H9 (cell line): Measurements from ENCODE around the gene TAS2R50. TPM values are rescaled to one million over a fixed set of nuclear protein-coding genes. Genes with fewer than 3 reads are reported as not detected.

Experiments
- DNase-seq: peaks from one replicate; pipeline ENCODE4 v3.0.0-alpha.2; 2017
- H2AFZ ChIP-seq: one replicate; pipeline ENCODE4 v1.6.1; 2013; ENCODE audit warnings: mild to moderate bottlenecking, low read length, control low read depth, moderate library complexity
- H2AK5ac ChIP-seq: 2 replicates; pipeline ENCODE4 v1.6.1; 2013; ENCODE audit warnings: low read length, control low read depth, mixed read lengths; ENCODE audit not compliant: insufficient read length
- H2BK120ac ChIP-seq: one replicate; pipeline ENCODE4 v1.6.1; 2013; ENCODE audit warnings: low read depth, mild to moderate bottlenecking, low read length, control low read depth, inconsistent platforms; ENCODE audit not compliant: poor library complexity, severe bottlenecking
- H2BK12ac ChIP-seq: 2 replicates; pipeline ENCODE4 v1.6.1; 2013; ENCODE audit warnings: low read length, control low read depth, mixed read lengths, low read depth; ENCODE audit not compliant: insufficient read length
- H2BK15ac ChIP-seq: 2 replicates; pipeline ENCODE4 v1.6.1; 2013; ENCODE audit warnings: low read depth, low read length, control low read depth
- H2BK20ac ChIP-seq: one replicate; pipeline ENCODE4 v1.6.1; 2013; ENCODE audit warnings: low read depth, mild to moderate bottlenecking, low read length, control low read depth, inconsistent platforms; ENCODE audit not compliant: poor library complexity, severe bottlenecking
- H2BK5ac ChIP-seq: 2 replicates; pipeline ENCODE4 v1.6.1; 2013; ENCODE audit warnings: low read length, control low read depth, mixed read lengths; ENCODE audit not compliant: insufficient read length
- H3K14ac ChIP-seq: 2 replicates; pipeline ENCODE4 v1.6.1; 2013; ENCODE audit warnings: low read length, control low read depth; ENCODE audit not compliant: insufficient read depth
- H3K18ac ChIP-seq: 2 replicates; pipeline ENCODE4 v1.6.1; 2013; ENCODE audit warnings: low read depth, mild to moderate bottlenecking, mixed read lengths, low read length, control low read depth; ENCODE audit not compliant: insufficient read length
- H3K23ac ChIP-seq: 2 replicates; pipeline ENCODE4 v1.6.1; 2013; ENCODE audit warnings: low read length, control low read depth, mixed read lengths, low read depth; ENCODE audit not compliant: insufficient read length
- H3K23me2 ChIP-seq: 2 replicates; pipeline ENCODE4 v1.6.1; 2013; ENCODE audit warnings: low read depth, mild to moderate bottlenecking, mixed read lengths, low read length, control low read depth; ENCODE audit not compliant: insufficient read length, poor library complexity, severe bottlenecking
- H3K27ac ChIP-seq: 2 replicates; pipeline ENCODE4 v1.5.1; 2013; ENCODE audit warnings: low read length, control low read depth, mixed read lengths, low read depth; ENCODE audit not compliant: insufficient read length
- H3K27me3 ChIP-seq: 2 replicates; pipeline ENCODE4 v1.6.1; 2013; ENCODE audit warnings: low read length, control low read depth, inconsistent platforms; ENCODE audit not compliant: insufficient read depth
- H3K4ac ChIP-seq: 2 replicates; pipeline ENCODE4 v1.6.1; 2013; ENCODE audit warnings: low read depth, mild to moderate bottlenecking, control low read depth, inconsistent platforms, low read length, moderate library complexity
- H3K4me1 ChIP-seq: 2 replicates; pipeline ENCODE4 v1.6.1; 2013; ENCODE audit warnings: low read length, control low read depth, inconsistent platforms; ENCODE audit not compliant: insufficient read depth
- H3K4me2 ChIP-seq: 2 replicates; pipeline ENCODE4 v1.6.1; 2013; ENCODE audit warnings: low read length, control low read depth, mixed read lengths; ENCODE audit not compliant: insufficient read length, insufficient read depth
- H3K56ac ChIP-seq: 2 replicates; pipeline ENCODE4 v1.6.1; 2013; ENCODE audit warnings: low read depth, mild to moderate bottlenecking, mixed read lengths, low read length, control low read depth; ENCODE audit not compliant: insufficient read length
- H3K79me1 ChIP-seq: 2 replicates; pipeline ENCODE4 v1.6.1; 2013; ENCODE audit warnings: low read depth, mild to moderate bottlenecking, moderate library complexity, low read length, control low read depth, inconsistent platforms; ENCODE audit not compliant: insufficient read depth, poor library complexity, severe bottlenecking
- H3K79me2 ChIP-seq: 2 replicates; pipeline ENCODE4 v1.6.1; 2013; ENCODE audit warnings: low read length, control low read depth, inconsistent platforms; ENCODE audit not compliant: insufficient read depth
- H3K9ac ChIP-seq: 2 replicates; pipeline ENCODE4 v1.6.1; 2013; ENCODE audit warnings: low read length, control low read depth, mixed read lengths; ENCODE audit not compliant: insufficient read length; ENCODE audit errors: extremely low read depth
- H3K9me3 ChIP-seq: one replicate; pipeline ENCODE4 v1.6.1; 2013; ENCODE audit warnings: low read depth, low read length, inconsistent platforms; ENCODE audit not compliant: control insufficient read depth
- H3T11ph ChIP-seq: one replicate; pipeline ENCODE4 v1.6.1; 2013; ENCODE audit warnings: mild to moderate bottlenecking, low read length, control low read depth, inconsistent platforms
- H4K20me1 ChIP-seq: one replicate; pipeline ENCODE4 v1.6.1; 2013; ENCODE audit not compliant: control insufficient read depth, insufficient read length, insufficient read depth
- H4K5ac ChIP-seq: 2 replicates; pipeline ENCODE4 v1.6.1; 2013; ENCODE audit warnings: low read depth, mild to moderate bottlenecking, mixed read lengths, low read length, control low read depth; ENCODE audit not compliant: insufficient read length
- H4K8ac ChIP-seq: replicated peaks from 2 replicates; pipeline ENCODE4 v1.6.1; 2013; ENCODE audit warnings: low read length, control low read depth, mixed read lengths, low read depth; ENCODE audit not compliant: insufficient read length
- H4K91ac ChIP-seq: 2 replicates; pipeline ENCODE4 v1.6.1; 2013; ENCODE audit warnings: low read depth, mild to moderate bottlenecking, moderate library complexity, mixed read lengths, low read length, control low read depth; ENCODE audit not compliant: insufficient read length
- H3K27ac Mint-ChIP-seq, 3 experiments: 2 replicates in 2 of 3; 3 replicates in 1 of 3; pipeline ENCODE4 v1.8.0; 2020 to 2021; ENCODE audit warnings: mixed read lengths in 3 of 3, mild to moderate bottlenecking in 1 of 3, moderate library complexity in 1 of 3
- H3K27me3 Mint-ChIP-seq: 2 replicates; pipeline ENCODE4 v1.8.0; 2021; ENCODE audit warnings: low read depth, mild to moderate bottlenecking, moderate library complexity, mixed read lengths
- H3K36me3 Mint-ChIP-seq, 3 experiments: 2 replicates in 2 of 3; 3 replicates in 1 of 3; pipeline ENCODE4 v1.8.0; 2020 to 2021; ENCODE audit warnings: low read depth in 3 of 3, mixed read lengths in 3 of 3; ENCODE audit not compliant: insufficient read depth in 1 of 3
- H3K4me1 Mint-ChIP-seq, 2 experiments: 2 replicates each; pipeline ENCODE4 v1.8.0; 2020; ENCODE audit warnings: mixed read lengths in 2 of 2
- H3K4me3 Mint-ChIP-seq, 2 experiments: 2 replicates in 1 of 2; 3 replicates in 1 of 2; pipeline ENCODE4 v1.8.0; 2020 to 2021; ENCODE audit warnings: mild to moderate bottlenecking in 2 of 2, mixed read lengths in 2 of 2, moderate library complexity in 1 of 2
- H3K9me3 Mint-ChIP-seq, 2 experiments: 2 replicates in 1 of 2; 3 replicates in 1 of 2; pipeline ENCODE4 v1.8.0; 2020; ENCODE audit warnings: mild to moderate bottlenecking in 2 of 2, mixed read lengths in 2 of 2, moderate library complexity in 1 of 2
- CTCF ChIP-seq: fragments of 200-600 bp; sonication (generic); conservative IDR thresholded peaks from 3 replicates; pipeline ENCODE4 v1.8.0; 2021; ENCODE audit warnings: antibody characterized with exemption, mild to moderate bottlenecking
- WGBS: extraction: QIAGEN DNeasy Blood & Tissue Kit; methylation state at CpG from one replicate; pipeline ENCODE4 v1.1.7; 2013; ENCODE audit warnings: missing lambda C conversion rate, low lambda C conversion rate, mixed read lengths; ENCODE audit not compliant: insufficient read length; ENCODE audit errors: extremely low coverage; 5-methylcytosine and 5-hydroxymethylcytosine counted together
- total RNA-seq: library from RNA; stranded (reverse); gene quantifications from 2 replicates; pipeline ENCODE4 v1.2.1, GENCODE V29; 2021

Gene TAS2R50
- total RNA-seq, 1 experiment from 2014 or later: 0.77 TPM

GRCh38 chr12:11022520-11022919 lies 35.8 kb upstream of the TAS2R50 start, which contains the start of gene TAS2R19:
TAS2R19 (minus strand) TSS chr12:11022620; CDS start chr12:11022571, 49 bp downstream.
- Histone ChIP-seq H3K4me1 (no peaks in the 10 kb centered on the region), H3K9me3 (no peaks in the 10 kb centered on the region), H3K23ac (no peak within 1 kb of the TSS), H2BK120ac (no peak within 1 kb of the TSS), H4K5ac (no peak within 1 kb of the TSS), H2BK15ac (no peak within 1 kb of the TSS), H3K14ac (no peak within 1 kb of the TSS), H3K79me2 (no peaks in the 10 kb centered on the region), H3K79me1 (no peaks in the 10 kb centered on the region), H2AK5ac (no peak within 1 kb of the TSS), H4K8ac (no peak within 1 kb of the TSS), H3K4me2 (no peak within 1 kb of the TSS), H4K91ac (no peak within 1 kb of the TSS), H3K27me3 (no peaks in the 10 kb centered on the region), H2AFZ (no peak within 1 kb of the TSS), H3K27ac (no peak within 1 kb of the TSS), H3K9ac (no peak within 1 kb of the TSS), H3K4ac (no peak within 1 kb of the TSS), H3K56ac (no peak within 1 kb of the TSS), H3T11ph (no peak within 1 kb of the TSS), H3K23me2 (no peaks in the 10 kb centered on the region), H2BK5ac (no peak within 1 kb of the TSS), H2BK12ac (no peak within 1 kb of the TSS), H3K18ac (no peak within 1 kb of the TSS), H2BK20ac (no peak within 1 kb of the TSS), H4K20me1 (no peaks in the 10 kb centered on the region)
- Mint-ChIP-seq H3K27me3 (no peaks in the 10 kb centered on the region), H3K36me3 (peaks cover 10 to 12% (median 10%) of the 10 kb centered on the region in 3 experiments), H3K27ac (no peak within 1 kb of the TSS), H3K4me3 (no peak within 1 kb of the TSS), H3K4me1 (no peaks in the 10 kb centered on the region), H3K9me3 (peaks cover 0 to 4% of the 10 kb centered on the region in 2 experiments; a peak in 2 of 5 replicates)
- DNase-seq: no peak
- no peak for TF ChIP-seq CTCF
- WGBS: no CpG with 5 or more reads among the region's 1 CpG
